K562 (cell line): ENCODE measurements around the gene CIB1. TPM values are rescaled to one million over a fixed set of nuclear protein-coding genes. Genes with fewer than 3 reads are reported as not detected.

Experiments
- AFF1 ChIP-seq, 2 experiments: fragments of 450-650 bp; IDR thresholded peaks; 2 replicates each; pipeline ENCODE4 v1.6.1; 2018; ENCODE audit warnings: mild to moderate bottlenecking in 2 of 2, low read depth in 1 of 2; ENCODE audit not compliant: partially characterized antibody in 2 of 2
- ARNT ChIP-seq, 2 experiments: fragments of 450-650 bp; IDR thresholded peaks; 2 replicates each; pipeline ENCODE4 v1.6.1; 2016; ENCODE audit warnings: mild to moderate bottlenecking in 1 of 2
- CBX8 ChIP-seq: fragments of 200-600 bp; sonication (generic); IDR thresholded peaks from 2 replicates; pipeline ENCODE4 v1.6.1; 2012; ENCODE audit warnings: borderline replicate concordance, mixed run types, low read depth, mild to moderate bottlenecking, moderate library complexity, mixed read lengths, low read length, control low read depth, inconsistent platforms; ENCODE audit not compliant: poor library complexity, severe bottlenecking; ENCODE audit errors: extremely low read depth
- GTF2A2 ChIP-seq: IDR thresholded peaks from 2 replicates; pipeline ENCODE4 v1.6.1; 2016; ENCODE audit warnings: mild to moderate bottlenecking, missing genetic modification characterization, missing compliant biosample characterization
- MYNN ChIP-seq, 2 experiments: sonication (generic); formaldehyde crosslinking in 1 of 2; IDR thresholded peaks; 2 replicates each; pipeline versions ENCODE4 v1.5.0 to v1.6.1; 2016 to 2020; ENCODE audit warnings: antibody characterized with exemption in 1 of 2, missing genetic modification reagents in 1 of 2
- NFE2L1 ChIP-seq: fragments of 450-650 bp; IDR thresholded peaks from 2 replicates; pipeline ENCODE4 v1.6.1; 2016; ENCODE audit warnings: missing genetic modification characterization, low read depth, mild to moderate bottlenecking, missing compliant biosample characterization, moderate library complexity, borderline replicate concordance
- NFIC ChIP-seq: fragments of 450-650 bp; IDR thresholded peaks from 2 replicates; pipeline ENCODE4 v1.6.1; 2017; ENCODE audit warnings: mild to moderate bottlenecking, inconsistent platforms
- POLR2G ChIP-seq: fragments of 200-400 bp; formaldehyde crosslinking; IDR thresholded peaks from 2 replicates; pipeline ENCODE4 v1.6.1; 2017; ENCODE audit warnings: low read depth, mild to moderate bottlenecking, antibody characterized with exemption, low read length, moderate library complexity
- RNF219 ChIP-seq: fragments of 250-450 bp; sonication (Bioruptor Pico); IDR thresholded peaks from 2 replicates; pipeline ENCODE4 v1.5.0; 2022; ENCODE audit warnings: mild to moderate bottlenecking
- ZNF589 ChIP-seq: fragments of 200-800 bp; sonication (Bioruptor generic); IDR thresholded peaks from 2 replicates; pipeline ENCODE4 v1.6.1; 2016; ENCODE audit warnings: low read depth, missing genetic modification characterization, missing compliant biosample characterization
- polyA plus RNA-seq, 8 experiments: library from polyadenylated mRNA; depleted of rRNA in 4 of 8; stranded (reverse) in 5 of 8; unstranded in 3 of 8; fragments of >200 nt; fragmentation: Nextera tagmentation in 2 of 8; fragmentation: Illumina TruSeq in 1 of 8; extraction: Ambion mirVana in 2 of 8; extraction: Trizol in 1 of 8; gene quantifications; 2 replicates each; pipeline versions ENCODE4 v1.2.1 to v1.2.3, GENCODE V29; 2011 to 2014; ENCODE audit warnings: inconsistent platforms in 1 of 8, missing spikeins in 1 of 8
- total RNA-seq, 7 experiments: library from RNA; depleted of rRNA in 6 of 7; stranded (reverse); fragments of >200 nt in 6 of 7; fragmentation: Illumina TruSeq in 2 of 7; extraction: Trizol in 2 of 7; gene quantifications; 2 replicates each; pipeline versions ENCODE4 v1.2.1 to v1.2.3, GENCODE V29; 2011 to 2021; ENCODE audit warnings: low replicate concordance in 1 of 7
- TF ChIP-seq, protein P1 (sequence below): fragments of 450-650 bp; IDR thresholded peaks from 2 replicates; pipeline ENCODE4 v1.6.1; 2018; ENCODE audit not compliant: partially characterized antibody
- TF ChIP-seq, protein P2 (sequence below): fragments of 250-450 bp; sonication (Bioruptor Pico); IDR thresholded peaks from 2 replicates; pipeline ENCODE4 v1.5.0; 2021; ENCODE audit warnings: mild to moderate bottlenecking, moderate library complexity

The CIB1 gene
- total and polyA plus RNA-seq, 9 of the 15 experiments (the other 6 are each of a cell fraction or from before 2014, with no cell fraction given): 14.9 to 136 (median 64.5) TPM

- no peak for TF ChIP-seq AFF1 (IDR thresholded peaks at IDR 0.05; ENCODE audit: low read depth in 1 of 2, partially characterized antibody in 2 of 2)
- no peak for TF ChIP-seq GTF2A2 (tag)
- TF ChIP-seq NFIC: peak; percentile 64
- TF ChIP-seq, protein P1, sequence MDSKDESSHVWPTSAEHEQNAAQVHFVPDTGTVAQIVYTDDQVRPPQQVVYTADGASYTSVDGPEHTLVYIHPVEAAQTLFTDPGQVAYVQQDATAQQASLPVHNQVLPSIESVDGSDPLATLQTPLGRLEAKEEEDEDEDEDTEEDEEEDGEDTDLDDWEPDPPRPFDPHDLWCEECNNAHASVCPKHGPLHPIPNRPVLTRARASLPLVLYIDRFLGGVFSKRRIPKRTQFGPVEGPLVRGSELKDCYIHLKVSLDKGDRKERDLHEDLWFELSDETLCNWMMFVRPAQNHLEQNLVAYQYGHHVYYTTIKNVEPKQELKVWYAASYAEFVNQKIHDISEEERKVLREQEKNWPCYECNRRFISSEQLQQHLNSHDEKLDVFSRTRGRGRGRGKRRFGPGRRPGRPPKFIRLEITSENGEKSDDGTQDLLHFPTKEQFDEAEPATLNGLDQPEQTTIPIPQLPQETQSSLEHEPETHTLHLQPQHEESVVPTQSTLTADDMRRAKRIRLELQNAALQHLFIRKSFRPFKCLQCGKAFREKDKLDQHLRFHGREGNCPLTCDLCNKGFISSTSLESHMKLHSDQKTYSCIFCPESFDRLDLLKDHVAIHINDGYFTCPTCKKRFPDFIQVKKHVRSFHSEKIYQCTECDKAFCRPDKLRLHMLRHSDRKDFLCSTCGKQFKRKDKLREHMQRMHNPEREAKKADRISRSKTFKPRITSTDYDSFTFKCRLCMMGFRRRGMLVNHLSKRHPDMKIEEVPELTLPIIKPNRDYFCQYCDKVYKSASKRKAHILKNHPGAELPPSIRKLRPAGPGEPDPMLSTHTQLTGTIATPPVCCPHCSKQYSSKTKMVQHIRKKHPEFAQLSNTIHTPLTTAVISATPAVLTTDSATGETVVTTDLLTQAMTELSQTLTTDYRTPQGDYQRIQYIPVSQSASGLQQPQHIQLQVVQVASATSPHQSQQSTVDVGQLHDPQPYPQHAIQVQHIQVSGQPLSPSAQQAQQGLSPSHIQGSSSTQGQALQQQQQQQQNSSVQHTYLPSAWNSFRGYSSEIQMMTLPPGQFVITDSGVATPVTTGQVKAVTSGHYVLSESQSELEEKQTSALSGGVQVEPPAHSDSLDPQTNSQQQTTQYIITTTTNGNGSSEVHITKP: peak; percentile 32
- no peak for TF ChIP-seq ARNT (IDR thresholded peaks at IDR 0.05)
- TF ChIP-seq POLR2G: no peak
- no peak for TF ChIP-seq RNF219 (CRISPR knock-in tag)
- no peak for TF ChIP-seq CBX8
- TF ChIP-seq ZNF589 (CRISPR knock-in tag): no peak
- TF ChIP-seq NFE2L1 (tag): no peak
- TF ChIP-seq, protein P2, sequence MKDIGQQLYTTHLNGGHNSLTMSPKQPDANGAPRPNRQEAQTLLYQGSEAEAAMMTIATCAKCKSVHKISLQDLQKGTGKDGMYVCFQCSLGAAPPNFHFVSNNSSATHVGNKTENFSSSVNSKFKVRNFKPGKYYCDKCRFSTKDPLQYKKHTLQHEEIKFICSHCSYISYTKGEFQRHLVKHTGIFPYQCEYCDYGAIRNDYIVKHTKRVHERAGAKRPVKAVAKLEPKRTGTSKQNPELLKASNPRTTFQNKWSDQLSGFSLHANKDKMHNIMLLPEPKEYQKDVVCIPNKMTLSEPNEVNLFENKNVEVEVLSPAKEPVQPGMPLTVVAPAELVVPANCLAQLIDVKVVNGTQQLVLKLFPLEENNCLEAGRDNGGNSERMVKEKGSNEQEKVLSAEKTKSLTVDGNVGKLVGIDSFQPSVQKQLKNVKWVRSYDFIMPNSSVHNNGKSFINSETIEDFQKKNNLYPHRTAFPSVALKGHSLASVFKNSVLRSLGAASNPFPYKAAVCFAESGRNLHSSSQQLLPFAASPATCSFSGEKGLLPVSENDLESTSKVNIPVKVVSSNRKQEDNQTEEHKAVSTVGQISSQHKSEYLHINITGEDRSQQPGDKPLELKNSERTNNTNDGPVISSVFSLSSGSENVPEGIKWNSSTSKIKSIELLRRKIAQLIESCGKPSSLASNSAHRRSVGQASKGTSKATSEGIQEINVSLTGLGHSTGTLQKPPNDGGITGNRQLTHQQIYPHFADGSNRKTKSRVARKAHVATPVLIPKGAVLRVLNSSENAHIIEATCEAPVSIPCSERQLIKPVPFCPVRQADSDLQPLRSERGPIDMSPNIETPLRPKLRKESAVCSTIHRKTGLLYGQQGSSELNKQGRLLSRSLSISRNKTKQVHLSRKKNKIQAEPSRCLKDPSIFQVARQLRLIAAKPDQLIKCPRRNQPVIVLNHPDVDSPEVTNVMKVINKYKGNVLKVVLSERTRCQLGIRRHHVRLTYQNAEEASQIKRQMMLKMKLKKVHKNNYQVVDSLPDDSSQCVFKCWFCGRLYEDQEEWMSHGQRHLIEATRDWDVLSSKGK (CRISPR knock-in tag): no peak
- TF ChIP-seq MYNN (IDR thresholded peaks at IDR 0.05): 0 out of 2 replicates have a peak, but pooled peaks have one; percentile 43
- TF ChIP-seq MYNN (CRISPR knock-in tag; IDR thresholded peaks at IDR 0.05): no peak
Measured at GRCh38 chr15:90213122-90213817, 20.5 kb downstream of the CIB1 start (continued).
